GM21717 (cell line): Measurements from ENCODE around the gene RBKS.

Experiments used
- ATAC-seq: cut with Tn5 transposase; IDR thresholded peaks from one replicate; pipeline ENCODE4 v1.9.1; 2021; ENCODE audit warnings: mild to moderate bottlenecking, moderate library complexity; ENCODE audit not compliant: unreplicated experiment

Gene RBKS

GRCh38 chr2:27838502-27838901 lies 51.7 kb downstream of the RBKS start:
- ATAC-seq, result no peak

DNA sequence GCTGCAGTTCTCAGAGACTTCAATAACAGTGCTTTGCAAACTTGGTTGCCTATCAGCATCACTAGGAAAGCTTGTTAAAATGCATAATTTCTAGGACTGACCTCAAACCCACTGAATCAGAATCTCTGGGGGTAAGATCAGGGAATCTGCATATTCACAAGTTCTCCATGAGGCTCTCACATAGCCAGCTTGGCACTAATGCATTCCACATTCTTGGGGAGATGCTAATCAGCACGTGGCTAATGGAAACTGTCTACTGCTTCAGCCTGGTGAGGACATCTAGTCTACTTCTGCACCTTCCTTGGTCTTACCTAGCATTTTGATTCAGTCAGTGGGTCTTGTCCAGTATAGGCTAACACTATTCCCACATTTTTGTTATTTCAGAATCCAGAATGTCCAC lies 56.3 kb downstream of the RBKS start:
- ATAC-seq, result no peak

- no peak for ATAC-seq
These were observed 57.8 kb downstream of the RBKS start for GRCh38 chr2:27832396-27832795.

DNA sequence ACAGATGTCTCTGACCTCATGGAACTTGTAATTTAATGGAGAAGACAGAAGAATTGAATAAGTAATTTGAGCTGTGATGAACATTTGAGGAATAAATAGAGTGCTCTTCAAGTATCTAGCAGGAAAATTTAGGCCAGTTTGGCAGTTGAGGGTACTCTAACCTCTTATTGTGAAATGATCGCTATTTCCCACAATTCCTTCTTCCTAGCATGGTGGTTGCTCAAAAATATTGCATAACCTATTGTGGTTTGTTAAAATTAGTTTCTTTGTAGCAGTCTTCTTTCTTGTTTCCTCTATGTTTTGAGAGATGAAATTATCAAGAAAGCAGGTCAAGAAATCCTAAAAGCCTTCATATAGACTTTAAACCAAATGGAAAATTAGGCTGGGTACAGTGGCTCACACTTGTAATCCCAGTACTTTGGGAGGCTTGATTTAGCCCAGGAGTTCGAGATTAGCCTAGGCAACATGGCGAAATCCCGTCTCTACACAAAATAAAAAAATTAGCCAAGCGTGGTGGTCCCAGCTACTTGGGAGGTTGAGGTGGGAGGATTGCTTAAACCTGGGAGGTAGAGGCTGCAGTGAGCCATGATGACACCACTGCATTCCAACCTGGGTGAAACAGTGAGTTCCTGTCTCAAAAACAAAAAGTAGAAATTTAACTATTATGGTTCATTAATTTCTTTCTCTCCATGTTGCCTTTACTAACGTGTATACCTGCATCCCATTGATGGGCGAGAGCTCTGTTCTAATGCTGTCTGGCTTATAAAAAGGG lies 58.7 kb downstream of the RBKS start:
- no peak for ATAC-seq

DNA sequence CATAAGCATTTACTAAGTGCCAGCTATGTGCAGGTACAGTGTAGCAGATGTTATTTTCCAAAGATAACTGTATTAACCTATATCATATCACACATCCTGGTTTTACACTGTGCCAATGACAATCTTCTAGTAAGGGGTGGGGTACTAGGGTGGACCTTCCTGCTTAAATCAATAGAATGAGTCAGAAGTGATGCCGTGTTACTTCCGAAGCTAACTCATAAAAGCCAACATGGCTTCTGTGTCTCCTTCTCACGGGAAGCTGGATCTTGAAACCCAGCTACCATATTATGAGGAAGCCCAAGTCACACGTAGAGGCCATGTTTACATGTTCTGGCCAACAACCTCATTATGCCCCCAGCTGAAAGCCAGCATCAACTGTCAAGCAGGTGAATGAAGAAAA lies 59.5 kb downstream of the RBKS start:
- ATAC-seq, result no peak

- no peak for ATAC-seq
These were observed 60.4 kb downstream of the RBKS start for GRCh38 chr2:27829791-27830190.

DNA sequence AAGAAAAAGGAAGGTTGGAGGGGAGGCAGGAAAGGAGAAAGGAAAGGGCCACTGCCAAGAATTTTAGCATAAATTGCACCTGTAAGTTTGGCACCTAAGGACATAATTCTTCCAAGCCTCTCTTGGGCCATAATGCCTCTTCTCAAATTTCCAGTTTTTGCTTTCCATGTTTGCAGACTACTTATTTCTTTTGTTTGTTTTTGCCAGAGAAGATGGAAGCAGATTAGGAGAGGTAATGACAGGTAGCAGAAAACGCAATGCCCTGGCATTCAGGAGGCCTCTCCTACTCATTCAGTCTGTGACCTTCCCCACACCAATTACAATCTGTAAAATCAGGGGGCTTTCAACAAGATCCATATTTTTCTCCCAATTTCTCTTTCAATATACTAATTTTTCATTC lies 61.9 kb downstream of the RBKS start:
- ATAC-seq, result no peak

DNA sequence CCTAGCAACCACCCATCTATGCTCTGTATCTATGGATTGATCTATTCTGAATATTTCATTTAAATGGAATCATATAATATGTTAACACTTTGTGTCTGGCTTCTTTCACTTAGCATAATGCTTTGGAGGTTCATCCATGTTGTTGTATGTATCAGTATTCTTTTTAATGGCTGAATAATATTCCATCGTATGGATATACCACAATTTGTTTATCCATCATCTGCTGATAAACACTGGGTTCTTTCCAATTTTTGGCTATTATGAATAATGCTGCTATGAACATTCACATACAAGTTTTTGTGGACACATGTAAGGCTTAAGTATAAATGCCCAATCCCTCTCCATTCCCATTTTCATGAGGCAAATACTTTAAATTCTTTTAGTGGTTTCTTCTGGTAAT lies 65.8 kb downstream of the RBKS start:
- ATAC-seq, result no peak

- ATAC-seq, result no peak
These were observed 66.6 kb downstream of the RBKS start for GRCh38 chr2:27823569-27823968.

DNA sequence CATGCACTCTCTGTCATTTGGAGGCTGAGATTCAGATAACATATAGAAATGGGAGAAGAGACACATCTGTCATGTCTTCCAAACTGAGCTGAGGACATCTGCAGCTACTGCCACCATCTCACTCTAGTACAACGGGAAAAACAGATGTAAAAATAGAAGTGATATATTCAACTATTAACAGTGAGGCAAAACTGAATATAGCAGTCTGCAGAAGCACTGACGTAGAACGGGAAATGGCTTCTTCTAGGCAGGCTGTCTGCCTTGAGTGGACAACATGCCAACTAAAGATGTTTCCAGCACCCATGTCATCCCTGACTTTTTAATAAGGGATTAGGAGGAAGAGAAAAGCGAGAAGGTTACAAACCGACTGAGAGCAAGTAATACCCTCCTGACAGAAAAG lies 67.1 kb downstream of the RBKS start:
- no peak for ATAC-seq

DNA sequence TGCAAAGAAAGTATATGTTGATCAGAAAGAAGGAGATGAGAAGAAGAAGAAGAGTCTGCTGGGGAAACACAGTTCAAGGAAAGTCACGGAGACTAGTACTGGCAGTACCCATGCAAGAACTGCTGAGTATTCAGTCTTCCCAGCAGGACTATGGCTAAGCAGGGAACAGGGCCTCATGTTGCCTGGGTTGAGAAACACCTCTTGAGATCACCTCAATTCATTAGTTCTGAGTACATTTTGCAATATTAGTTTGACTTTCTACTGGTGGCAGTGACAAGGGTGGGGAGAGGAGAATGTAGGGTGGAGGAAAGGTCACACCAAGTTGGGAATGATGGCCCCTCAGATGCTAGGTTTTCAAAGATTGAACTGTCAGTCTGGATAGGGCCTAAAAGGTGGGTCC lies 68.1 kb downstream of the RBKS start:
- no peak for ATAC-seq

DNA sequence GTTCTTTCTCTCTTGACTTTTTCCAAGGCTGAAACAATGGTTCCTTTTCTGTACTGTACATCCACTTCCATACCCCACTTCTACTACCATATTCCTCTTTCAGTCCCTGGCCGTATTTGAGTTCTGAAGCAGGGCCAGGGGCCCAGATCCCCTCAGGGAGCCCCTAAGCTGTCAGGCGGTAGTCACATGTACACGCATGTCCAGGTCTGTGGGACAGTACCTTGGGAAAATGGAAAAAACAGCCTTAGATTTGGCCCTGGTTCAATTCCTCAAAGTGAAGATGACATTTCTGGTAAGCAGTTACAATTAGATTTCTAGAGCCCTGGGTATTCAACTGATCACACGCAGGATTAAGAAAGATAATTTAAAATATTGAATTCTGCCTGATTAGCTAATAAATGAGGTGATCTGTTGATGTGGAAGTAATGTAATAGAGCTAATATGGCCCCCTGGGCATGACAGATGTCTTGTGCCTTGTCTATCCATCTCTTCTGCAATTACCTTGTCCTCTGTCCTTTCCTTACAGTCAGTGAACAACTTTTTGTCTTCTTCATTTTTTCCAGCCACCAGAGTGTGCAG lies 74.2 kb downstream of the RBKS start:
- ATAC-seq, result no peak

DNA sequence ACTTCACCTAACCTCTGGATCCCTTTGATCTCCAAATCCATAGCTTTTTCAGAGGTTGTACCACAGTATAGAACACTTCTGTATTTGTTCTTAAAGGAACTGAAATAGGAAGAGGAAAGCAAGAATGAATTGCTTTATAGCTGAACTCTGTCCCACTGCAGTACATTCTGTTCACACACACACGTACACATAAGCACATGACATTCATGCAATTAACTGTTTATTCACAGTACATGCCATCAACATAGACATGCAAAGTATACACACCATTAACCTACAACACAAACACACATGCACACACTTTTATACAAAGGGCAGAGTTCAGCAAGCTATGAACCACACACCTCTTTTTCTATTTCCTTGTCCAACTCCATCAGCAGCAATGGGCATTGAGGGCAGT lies 75.4 kb downstream of the RBKS start:
- ATAC-seq, result no peak

DNA sequence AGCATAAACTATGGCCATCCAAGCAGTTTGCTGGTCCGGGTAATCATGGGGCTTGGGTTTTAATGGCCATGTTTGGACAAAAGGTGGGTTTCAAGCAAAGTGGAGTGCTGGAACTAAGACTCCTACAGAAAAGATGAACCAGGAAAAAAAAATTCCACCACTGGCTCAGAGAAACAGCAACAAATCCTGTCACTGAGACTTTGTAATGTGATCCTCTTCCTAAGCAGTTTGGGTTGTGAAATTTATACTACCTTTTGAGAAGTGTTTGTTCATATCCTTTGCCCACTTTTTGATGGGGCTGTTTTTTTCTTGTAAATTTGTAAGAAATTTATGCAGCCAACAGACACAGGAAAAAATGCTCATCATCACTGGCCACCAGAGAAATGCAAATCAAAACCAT lies 78.4 kb downstream of the RBKS start:
- ATAC-seq, result no peak

DNA sequence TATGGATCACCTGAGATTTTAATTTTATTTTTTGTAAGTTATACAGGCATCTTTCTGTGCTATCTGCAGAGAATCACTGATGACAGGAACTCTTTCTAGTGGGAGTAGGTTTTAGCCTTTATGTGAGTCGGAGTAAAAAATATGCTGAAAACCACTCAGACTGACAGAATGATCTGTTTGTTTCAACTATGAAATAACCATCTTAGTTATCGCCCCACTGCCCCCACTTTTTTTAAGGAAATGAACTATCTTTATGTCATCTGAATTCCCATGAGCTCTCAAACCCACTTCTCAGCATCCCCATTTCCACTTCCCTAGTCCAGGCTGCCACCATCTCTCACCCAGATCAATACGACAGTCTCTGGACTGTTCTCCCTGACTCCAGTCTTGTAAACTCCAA lies 79.7 kb downstream of the RBKS start:
- ATAC-seq, result no peak

GRCh38 chr2:27809761-27810241 lies 80.4 kb downstream of the RBKS start:
- ATAC-seq, result no peak

GRCh38 chr2:27808984-27809383 lies 81.2 kb downstream of the RBKS start:
- ATAC-seq, result no peak

DNA sequence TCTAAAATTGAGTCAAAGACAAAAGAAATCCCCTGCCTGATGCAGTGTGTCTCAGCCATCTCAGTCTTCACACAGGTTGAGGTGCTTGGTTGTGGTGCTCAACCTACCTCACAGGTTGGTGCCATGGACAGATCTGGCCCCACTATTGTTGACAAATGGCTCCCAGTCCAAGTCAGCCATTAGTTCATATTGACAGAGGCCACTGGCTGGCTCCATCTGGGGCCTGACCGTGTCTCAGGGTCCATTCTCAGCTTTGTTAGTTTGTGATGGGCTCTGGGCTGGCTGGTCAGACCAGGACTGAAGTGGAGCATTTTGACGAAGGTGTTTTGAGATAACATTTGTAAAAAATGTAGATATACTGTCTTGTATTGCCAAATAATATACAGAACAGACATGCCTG lies 81.8 kb downstream of the RBKS start:
- ATAC-seq, result no peak

- no peak for ATAC-seq
These were observed 82.7 kb downstream of the RBKS start for GRCh38 chr2:27807476-27807875.

- ATAC-seq, result no peak
These were observed 83.7 kb downstream of the RBKS start for GRCh38 chr2:27806311-27807059.

GRCh38 chr2:27805180-27805579 lies 85.0 kb downstream of the RBKS start:
- ATAC-seq, result no peak

GRCh38 chr2:27804146-27804545 lies 86.0 kb downstream of the RBKS start:
- ATAC-seq, result no peak
